K562 (cell line): ENCODE results near the gene FHIP2A. TPM values are rescaled to one million over a fixed set of nuclear protein-coding genes. Genes with fewer than 3 reads are reported as not detected.

Experiments used
- ATAC-seq: fragments of 200-7000 bp; cut with Tn5 transposase; 3 replicates; pipeline ENCODE4 v1.9.1; 2020; ENCODE audit warnings: moderate library complexity
- BruUV-seq: library from RNA; stranded (reverse); fragments of 400-500 nt; replicated peaks from 2 replicates; lab custom pipeline; 2021; lab: Mats Ljungman, UMichigan
- CTCF ChIA-PET: fragments of 300-600 bp; formaldehyde crosslinking; extraction: SDS; loops from one replicate; lab custom pipeline; 2021; ENCODE audit warnings: low intra/inter-chr PET ratio; lab: Yijun Ruan, JAX
- POLR2A ChIA-PET: fragments of 300-600, 350-650 bp; sonication (Branson Sonifier 250); formaldehyde crosslinking; extraction: SDS; loops from one replicate; lab custom pipeline; 2021; ENCODE audit warnings: antibody characterized with exemption, inconsistent platforms; lab: Yijun Ruan, JAX
- DNase-seq, 4 experiments: peaks; one replicate each; pipeline versions ENCODE4 v3.0.0 to v3.0.0-alpha.2; 2011 to 2018; ENCODE audit warnings: low spot score in 3 of 4, mixed read lengths in 3 of 4; ENCODE audit errors: extremely low read depth in 1 of 4
- FAIRE-seq: peaks from 2 replicates; lab custom pipeline; 2011; peaks lifted over from hg19 to GRCh38; lab: Jason Lieb, UNC
- H2AFZ ChIP-seq: 2 replicates; pipeline ENCODE4 v1.6.0; 2011; ENCODE audit warnings: low read depth, low read length, control low read depth, inconsistent platforms
- H3K27ac ChIP-seq: fragments of 200-600 bp; 3 replicates; pipeline ENCODE4 v1.8.0; 2011; ENCODE audit warnings: low read depth, mild to moderate bottlenecking, control low read depth, inconsistent platforms, low read length, moderate library complexity, mixed read lengths; ENCODE audit errors: extremely low read depth
- H3K27me3 ChIP-seq, 2 experiments: fragments of 300-600 bp in 1 of 2; 2 replicates in 1 of 2; 3 replicates in 1 of 2; pipeline versions ENCODE4 v1.6.0 to v1.8.0; 2011; ENCODE audit warnings: inconsistent platforms in 2 of 2, low read length in 2 of 2, mild to moderate bottlenecking in 1 of 2, mixed read lengths in 1 of 2, moderate library complexity in 1 of 2; ENCODE audit not compliant: control insufficient read depth in 2 of 2, insufficient read depth in 2 of 2
- H3K36me3 ChIP-seq: fragments of 300-600 bp; 3 replicates; pipeline ENCODE4 v1.8.0; 2011; ENCODE audit warnings: mild to moderate bottlenecking, low read length, inconsistent platforms; ENCODE audit not compliant: control insufficient read depth, insufficient read depth
- H3K4me1 ChIP-seq, 2 experiments: fragments of 200-600 bp in 1 of 2; replicated peaks in 1 of 2; 2 replicates in 1 of 2; 3 replicates in 1 of 2; pipeline versions ENCODE4 v1.5.1 to v1.8.0; 2011; ENCODE audit warnings: inconsistent platforms in 2 of 2, low read length in 2 of 2, mild to moderate bottlenecking in 1 of 2, mixed read lengths in 1 of 2, moderate library complexity in 1 of 2; ENCODE audit not compliant: control insufficient read depth in 2 of 2, insufficient read depth in 2 of 2
- H3K4me2 ChIP-seq: 2 replicates; pipeline ENCODE4 v1.6.1; 2011; ENCODE audit warnings: low read length, control low read depth, inconsistent platforms, mixed read lengths; ENCODE audit not compliant: insufficient read depth
- H3K4me3 ChIP-seq: fragments of 200-600 bp; sonication (generic), shearing (Covaris generic); 2 replicates; pipeline ENCODE4 v1.5.1; 2016; ENCODE audit warnings: control low read depth, inconsistent platforms
- H3K79me2 ChIP-seq: fragments of 200-600 bp; 3 replicates; pipeline ENCODE4 v1.8.0; 2011; ENCODE audit warnings: low read length, inconsistent platforms; ENCODE audit not compliant: control insufficient read depth, insufficient read depth
- H3K9ac ChIP-seq, 2 experiments: 2 replicates each; pipeline versions ENCODE4 v1.6.0 to v1.6.1; 2011; ENCODE audit warnings: low read depth in 2 of 2, low read length in 2 of 2, control low read depth in 1 of 2, inconsistent platforms in 1 of 2, mild to moderate bottlenecking in 1 of 2, mixed read lengths in 1 of 2; ENCODE audit not compliant: insufficient read depth in 1 of 2
- H3K9me1 ChIP-seq: one replicate; pipeline ENCODE4 v1.6.0; 2011; ENCODE audit warnings: inconsistent platforms, mild to moderate bottlenecking, low read length, moderate library complexity; ENCODE audit not compliant: control insufficient read depth, insufficient read depth
- H3K9me3 ChIP-seq: replicated peaks from 2 replicates; pipeline ENCODE4 v1.5.1; 2011; ENCODE audit warnings: low read depth, low read length, inconsistent platforms; ENCODE audit not compliant: control insufficient read depth, insufficient read depth
- H4K20me1 ChIP-seq: replicated peaks from 2 replicates; pipeline ENCODE4 v1.6.1; 2011; ENCODE audit warnings: low read length, inconsistent platforms, mixed read lengths; ENCODE audit not compliant: control insufficient read depth, insufficient read depth
- CREM ChIP-seq: IDR thresholded peaks from 2 replicates; pipeline ENCODE4 v1.6.1; 2014; ENCODE audit warnings: antibody characterized with exemption, low read depth
- FUS ChIP-seq: fragments of 200-400 bp; formaldehyde crosslinking; optimal IDR thresholded peaks from 2 replicates; pipeline ENCODE3; 2017; ENCODE audit warnings: low read depth, low read length
- HIVEP1 ChIP-seq: fragments of 250-450 bp; sonication (Bioruptor Pico); IDR thresholded peaks from 2 replicates; pipeline ENCODE4 v1.4.0; 2020; ENCODE audit warnings: mild to moderate bottlenecking
- HOXB6 ChIP-seq: fragments of 250-450 bp; sonication (Bioruptor Pico); IDR thresholded peaks from 2 replicates; pipeline ENCODE4 v1.5.1; 2022; ENCODE audit warnings: mild to moderate bottlenecking, borderline replicate concordance
- KLF1 ChIP-seq: fragments of 450-650 bp; IDR thresholded peaks from 2 replicates; pipeline ENCODE4 v1.6.1; 2016; ENCODE audit warnings: missing genetic modification characterization, missing compliant biosample characterization
- MCM3 ChIP-seq: fragments of 450-650 bp; IDR thresholded peaks from 2 replicates; pipeline ENCODE4 v1.6.1; 2016
- NR2C1 ChIP-seq, 2 experiments: fragments of 450-650 bp; IDR thresholded peaks; 2 replicates each; pipeline ENCODE4 v1.6.1; 2017; ENCODE audit warnings: mild to moderate bottlenecking in 2 of 2, antibody characterized with exemption in 1 of 2, inconsistent platforms in 1 of 2, missing compliant biosample characterization in 1 of 2, missing genetic modification characterization in 1 of 2
- NR4A1 ChIP-seq, 2 experiments: fragments of 250-450 bp in 1 of 2; fragments of 450-650 bp in 1 of 2; sonication (Bioruptor Pico) in 1 of 2; IDR thresholded peaks; 2 replicates each; pipeline versions ENCODE4 v1.4.0 to v1.6.1; 2016 to 2020; ENCODE audit warnings: mild to moderate bottlenecking in 2 of 2, missing compliant biosample characterization in 1 of 2, missing genetic modification characterization in 1 of 2, moderate library complexity in 1 of 2
- PML ChIP-seq: IDR thresholded peaks from 2 replicates; pipeline ENCODE4 v1.6.1; 2012; ENCODE audit warnings: low read length, inconsistent platforms
- POLR2AphosphoS5 ChIP-seq: IDR thresholded peaks from 2 replicates; pipeline ENCODE4 v1.6.1; 2011; ENCODE audit warnings: mild to moderate bottlenecking, low read depth, low read length, moderate library complexity; ENCODE audit not compliant: control insufficient read depth, insufficient read depth
- RB1 ChIP-seq: fragments of 450-650 bp; IDR thresholded peaks from 2 replicates; pipeline ENCODE4 v1.6.1; 2017; ENCODE audit warnings: low read depth, mild to moderate bottlenecking
- SIX5 ChIP-seq, 2 experiments: IDR thresholded peaks; 2 replicates each; pipeline ENCODE4 v1.6.1; 2011; ENCODE audit warnings: low read length in 2 of 2, borderline replicate concordance in 1 of 2, low read depth in 1 of 2, mild to moderate bottlenecking in 1 of 2, moderate library complexity in 1 of 2; ENCODE audit not compliant: insufficient read depth in 1 of 2
- SP2 ChIP-seq: IDR thresholded peaks from 2 replicates; pipeline ENCODE4 v1.6.1; 2011; ENCODE audit warnings: mild to moderate bottlenecking, low read depth, low read length, moderate library complexity; ENCODE audit not compliant: poor library complexity, severe bottlenecking; ENCODE audit errors: extremely low read depth
- STAG1 ChIP-seq: sonication (generic); formaldehyde crosslinking; IDR thresholded peaks from 2 replicates; pipeline ENCODE4 v1.5.0; 2020; ENCODE audit warnings: missing genetic modification reagents, borderline replicate concordance
- ZNF263 ChIP-seq: sonication (generic); formaldehyde crosslinking; IDR thresholded peaks from 2 replicates; pipeline ENCODE4 v1.8.0; 2022; ENCODE audit warnings: mild to moderate bottlenecking, missing genetic modification reagents, borderline replicate concordance
- WGBS: fragments of 100-300 bp; shearing (Covaris generic); methylation state at CpG from one replicate; pipeline ENCODE4 v1.1.6; 2016; ENCODE audit warnings: low coverage, mixed read lengths; ENCODE audit not compliant: insufficient coverage; ENCODE audit errors: missing lambda C conversion rate; 5-methylcytosine and 5-hydroxymethylcytosine counted together
- in situ Hi-C: fragments of 300-500 bp; cut with MboI; formaldehyde crosslinking; loops from 4 replicates; pipeline ENCODE4 v1.15.0; 2018; ENCODE audit warnings: inconsistent platforms, mixed read lengths
- intact Hi-C: fragments of 100-400 bp; cut with micrococcal nuclease; formaldehyde crosslinking; loops from 2 replicates; pipeline ENCODE4 v1.14.2; 2022
- polyA plus RNA-seq, 8 experiments: library from polyadenylated mRNA; depleted of rRNA in 4 of 8; stranded (reverse) in 5 of 8; unstranded in 3 of 8; fragments of >200 nt; fragmentation: Nextera tagmentation in 2 of 8; fragmentation: Illumina TruSeq in 1 of 8; extraction: Ambion mirVana in 2 of 8; extraction: Trizol in 1 of 8; gene quantifications; 2 replicates each; pipeline versions ENCODE4 v1.2.1 to v1.2.3, GENCODE V29; 2011 to 2014; ENCODE audit warnings: inconsistent platforms in 1 of 8, missing spikeins in 1 of 8
- total RNA-seq, 7 experiments: library from RNA; depleted of rRNA in 6 of 7; stranded (reverse); fragments of >200 nt in 6 of 7; fragmentation: Illumina TruSeq in 2 of 7; extraction: Trizol in 2 of 7; gene quantifications; 2 replicates each; pipeline versions ENCODE4 v1.2.1 to v1.2.3, GENCODE V29; 2011 to 2021; ENCODE audit warnings: low replicate concordance in 1 of 7
- TF ChIP-seq, protein P1 (sequence below), 2 experiments: fragments of 450-650 bp; conservative IDR thresholded peaks; 2 replicates each; pipeline ENCODE4 v1.6.1; 2017; ENCODE audit warnings: mild to moderate bottlenecking in 2 of 2, moderate library complexity in 2 of 2

The FHIP2A gene
- total and polyA plus RNA-seq, 9 of the 15 experiments (the other 6 are each of a cell fraction or from before 2014, with no cell fraction given) = 1.5 to 7.4 (median 3.3) TPM

DNA sequence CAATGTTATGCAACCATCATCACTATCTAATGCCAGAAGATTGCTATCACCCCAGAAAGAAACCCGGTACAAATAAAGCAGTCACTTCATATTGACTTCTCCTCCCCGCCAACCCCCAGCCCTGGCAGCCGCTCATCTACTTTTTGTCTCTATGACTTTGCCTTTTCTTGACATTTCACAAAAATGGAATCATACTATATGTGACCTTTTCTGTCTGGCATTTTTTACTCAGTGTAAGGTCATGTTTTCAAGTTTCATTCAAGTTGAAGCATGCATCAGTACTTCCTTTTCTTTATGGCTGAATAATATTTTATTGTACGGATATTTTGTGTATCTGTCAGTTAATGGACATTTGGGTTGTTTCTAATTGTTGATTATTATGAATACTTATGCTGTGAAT is 28.1 kb downstream of the FHIP2A start:
- peaks cover 36% of the 10 kb centered on the region; the same call in 2 of the 3 replicates for H3K36me3 ChIP-seq
- in situ Hi-C loops (no loop called here), intact Hi-C loops (no loop called here)
- H3K9ac ChIP-seq = no peak overlapping the region
- H3K4me1 ChIP-seq = no peaks in the 10 kb centered on the region
- H2AFZ ChIP-seq = no peak overlapping the region
- H3K9me1 ChIP-seq = no peaks in the 10 kb centered on the region
- no peak overlapping the region for H3K27ac ChIP-seq
- H3K4me2 ChIP-seq = no peak overlapping the region
- TF ChIP-seq SIX5 (IDR thresholded peaks at IDR 0.05; ENCODE audit: borderline replicate concordance in 1 of 2, insufficient read depth in 1 of 2, low read depth in 1 of 2, low read length in 2 of 2) (no peak), ZNF263 (CRISPR knock-in tag) (no peak)
- WGBS = 81% methylated on average over 4 of the region's 4 CpGs
- no TSS peak for BruUV-seq
- H3K27me3 ChIP-seq = no peaks in the 10 kb centered on the region
- no peaks in the 10 kb centered on the region for H3K79me2 ChIP-seq
- H4K20me1 ChIP-seq = no peaks in the 10 kb centered on the region
- ChIA-PET POLR2A (no interaction called here), CTCF (no interaction called here)
- no peak for ATAC-seq
- no peak overlapping the region for H3K4me3 ChIP-seq
- no peak for FAIRE-seq
- H3K9me3 ChIP-seq = no peaks in the 10 kb centered on the region
- no peak for DNase-seq

DNA sequence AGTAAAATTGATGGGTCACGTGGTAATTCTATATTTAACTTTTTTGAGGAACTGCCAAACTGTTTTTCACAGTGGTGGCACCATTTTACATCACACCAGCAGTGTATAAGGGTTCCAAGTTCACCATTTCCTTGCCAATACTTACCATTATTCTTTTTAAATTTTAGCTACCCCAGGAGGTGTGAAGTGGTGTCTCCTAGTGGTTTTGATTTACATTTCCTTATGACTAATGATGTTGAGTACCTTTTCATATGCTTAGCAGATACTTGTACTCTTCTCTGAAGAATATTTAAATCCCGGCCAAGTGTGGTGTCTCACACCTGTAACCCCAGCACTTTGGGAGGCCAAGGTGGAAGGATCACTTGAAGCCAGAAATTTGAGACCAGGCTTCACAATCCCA is 28.5 kb downstream of the FHIP2A start:
- no peak for FAIRE-seq
- H3K36me3 ChIP-seq = peaks cover 37% of the 10 kb centered on the region; the same call in 2 of the 3 replicates
- no peak for TF ChIP-seq POLR2AphosphoS5
- TF ChIP-seq SP2 = no peak
- TF ChIP-seq NR2C1 (IDR thresholded peaks at IDR 0.05) = no peak
- no peak for TF ChIP-seq NR2C1 (tag; IDR thresholded peaks at IDR 0.05)
- no peak for TF ChIP-seq HOXB6 (CRISPR knock-in tag)
- no peak for TF ChIP-seq HIVEP1 (CRISPR knock-in tag)
- no peak for TF ChIP-seq MCM3
- TF ChIP-seq NR4A1 (CRISPR knock-in tag; IDR thresholded peaks at IDR 0.05) = no peak
- TF ChIP-seq NR4A1 (tag; IDR thresholded peaks at IDR 0.05) = no peak
- TF ChIP-seq RB1 = no peak
- no peak for TF ChIP-seq PML
- TF ChIP-seq FUS = no peak
- no peak for TF ChIP-seq KLF1 (tag)
- TF ChIP-seq, protein P1, sequence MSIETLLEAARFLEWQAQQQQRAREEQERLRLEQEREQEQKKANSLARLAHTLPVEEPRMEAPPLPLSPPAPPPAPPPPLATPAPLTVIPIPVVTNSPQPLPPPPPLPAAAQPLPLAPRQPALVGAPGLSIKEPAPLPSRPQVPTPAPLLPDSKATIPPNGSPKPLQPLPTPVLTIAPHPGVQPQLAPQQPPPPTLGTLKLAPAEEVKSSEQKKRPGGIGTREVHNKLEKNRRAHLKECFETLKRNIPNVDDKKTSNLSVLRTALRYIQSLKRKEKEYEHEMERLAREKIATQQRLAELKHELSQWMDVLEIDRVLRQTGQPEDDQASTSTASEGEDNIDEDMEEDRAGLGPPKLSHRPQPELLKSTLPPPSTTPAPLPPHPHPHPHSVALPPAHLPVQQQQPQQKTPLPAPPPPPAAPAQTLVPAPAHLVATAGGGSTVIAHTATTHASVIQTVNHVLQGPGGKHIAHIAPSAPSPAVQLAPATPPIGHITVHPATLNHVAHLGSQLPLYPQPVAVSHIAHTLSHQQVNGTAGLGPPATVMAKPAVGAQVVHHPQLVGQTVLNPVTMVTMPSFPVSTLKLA (conservative IDR thresholded peaks at IDR 0.05) = no peak
- no peak for TF ChIP-seq CREM
- TF ChIP-seq STAG1 (CRISPR knock-in tag) = no peak

More for the DNA sequence above, 28.5 kb downstream of the FHIP2A start:
- intact Hi-C loops (no loop called here), in situ Hi-C loops (no loop called here)
- WGBS = 77% methylated on average over 2 of the region's 2 CpGs
- Histone ChIP-seq H3K27ac (no peak overlapping the region), H4K20me1 (no peaks in the 10 kb centered on the region), H3K9me1 (no peaks in the 10 kb centered on the region), H3K79me2 (no peaks in the 10 kb centered on the region), H3K9me3 (no peaks in the 10 kb centered on the region), H3K9ac (no peak overlapping the region), H3K4me3 (no peak overlapping the region), H3K4me1 (no peaks in the 10 kb centered on the region), H3K27me3 (no peaks in the 10 kb centered on the region), H3K4me2 (no peak overlapping the region), H2AFZ (no peak overlapping the region)
- DNase-seq = no peak
- no peak for ATAC-seq
- CTCF ChIA-PET = no interaction called here
- POLR2A ChIA-PET = no interaction called here
- BruUV-seq = no TSS peak
